H9 (cell line): ENCODE data around the gene PGM2. TPM values are rescaled to one million over a fixed set of nuclear protein-coding genes. Genes with fewer than 3 reads are reported as not detected.
A peak's percentile ranks its signal among the peaks of the same experiment; 100 is the strongest.

Experiments
- DNase-seq: peaks from one replicate; pipeline ENCODE4 v3.0.0-alpha.2; 2017
- H2AFZ ChIP-seq: one replicate; pipeline ENCODE4 v1.6.1; 2013; ENCODE audit warnings: mild to moderate bottlenecking, low read length, control low read depth, moderate library complexity
- H2AK5ac ChIP-seq: 2 replicates; pipeline ENCODE4 v1.6.1; 2013; ENCODE audit warnings: low read length, control low read depth, mixed read lengths; ENCODE audit not compliant: insufficient read length
- H2BK120ac ChIP-seq: one replicate; pipeline ENCODE4 v1.6.1; 2013; ENCODE audit warnings: low read depth, mild to moderate bottlenecking, low read length, control low read depth, inconsistent platforms; ENCODE audit not compliant: poor library complexity, severe bottlenecking
- H2BK12ac ChIP-seq: 2 replicates; pipeline ENCODE4 v1.6.1; 2013; ENCODE audit warnings: low read length, control low read depth, mixed read lengths, low read depth; ENCODE audit not compliant: insufficient read length
- H2BK15ac ChIP-seq: 2 replicates; pipeline ENCODE4 v1.6.1; 2013; ENCODE audit warnings: low read depth, low read length, control low read depth
- H2BK20ac ChIP-seq: one replicate; pipeline ENCODE4 v1.6.1; 2013; ENCODE audit warnings: low read depth, mild to moderate bottlenecking, low read length, control low read depth, inconsistent platforms; ENCODE audit not compliant: poor library complexity, severe bottlenecking
- H2BK5ac ChIP-seq: 2 replicates; pipeline ENCODE4 v1.6.1; 2013; ENCODE audit warnings: low read length, control low read depth, mixed read lengths; ENCODE audit not compliant: insufficient read length
- H3K14ac ChIP-seq: 2 replicates; pipeline ENCODE4 v1.6.1; 2013; ENCODE audit warnings: low read length, control low read depth; ENCODE audit not compliant: insufficient read depth
- H3K18ac ChIP-seq: 2 replicates; pipeline ENCODE4 v1.6.1; 2013; ENCODE audit warnings: low read depth, mild to moderate bottlenecking, mixed read lengths, low read length, control low read depth; ENCODE audit not compliant: insufficient read length
- H3K23ac ChIP-seq: 2 replicates; pipeline ENCODE4 v1.6.1; 2013; ENCODE audit warnings: low read length, control low read depth, mixed read lengths, low read depth; ENCODE audit not compliant: insufficient read length
- H3K23me2 ChIP-seq: 2 replicates; pipeline ENCODE4 v1.6.1; 2013; ENCODE audit warnings: low read depth, mild to moderate bottlenecking, mixed read lengths, low read length, control low read depth; ENCODE audit not compliant: insufficient read length, poor library complexity, severe bottlenecking
- H3K27ac ChIP-seq: 2 replicates; pipeline ENCODE4 v1.5.1; 2013; ENCODE audit warnings: low read length, control low read depth, mixed read lengths, low read depth; ENCODE audit not compliant: insufficient read length
- H3K27me3 ChIP-seq: 2 replicates; pipeline ENCODE4 v1.6.1; 2013; ENCODE audit warnings: low read length, control low read depth, inconsistent platforms; ENCODE audit not compliant: insufficient read depth
- H3K4ac ChIP-seq: 2 replicates; pipeline ENCODE4 v1.6.1; 2013; ENCODE audit warnings: low read depth, mild to moderate bottlenecking, control low read depth, inconsistent platforms, low read length, moderate library complexity
- H3K4me1 ChIP-seq: 2 replicates; pipeline ENCODE4 v1.6.1; 2013; ENCODE audit warnings: low read length, control low read depth, inconsistent platforms; ENCODE audit not compliant: insufficient read depth
- H3K4me2 ChIP-seq: 2 replicates; pipeline ENCODE4 v1.6.1; 2013; ENCODE audit warnings: low read length, control low read depth, mixed read lengths; ENCODE audit not compliant: insufficient read length, insufficient read depth
- H3K56ac ChIP-seq: 2 replicates; pipeline ENCODE4 v1.6.1; 2013; ENCODE audit warnings: low read depth, mild to moderate bottlenecking, mixed read lengths, low read length, control low read depth; ENCODE audit not compliant: insufficient read length
- H3K79me1 ChIP-seq: 2 replicates; pipeline ENCODE4 v1.6.1; 2013; ENCODE audit warnings: low read depth, mild to moderate bottlenecking, moderate library complexity, low read length, control low read depth, inconsistent platforms; ENCODE audit not compliant: insufficient read depth, poor library complexity, severe bottlenecking
- H3K79me2 ChIP-seq: 2 replicates; pipeline ENCODE4 v1.6.1; 2013; ENCODE audit warnings: low read length, control low read depth, inconsistent platforms; ENCODE audit not compliant: insufficient read depth
- H3K9ac ChIP-seq: 2 replicates; pipeline ENCODE4 v1.6.1; 2013; ENCODE audit warnings: low read length, control low read depth, mixed read lengths; ENCODE audit not compliant: insufficient read length; ENCODE audit errors: extremely low read depth
- H3K9me3 ChIP-seq: one replicate; pipeline ENCODE4 v1.6.1; 2013; ENCODE audit warnings: low read depth, low read length, inconsistent platforms; ENCODE audit not compliant: control insufficient read depth
- H3T11ph ChIP-seq: one replicate; pipeline ENCODE4 v1.6.1; 2013; ENCODE audit warnings: mild to moderate bottlenecking, low read length, control low read depth, inconsistent platforms
- H4K20me1 ChIP-seq: one replicate; pipeline ENCODE4 v1.6.1; 2013; ENCODE audit not compliant: control insufficient read depth, insufficient read length, insufficient read depth
- H4K5ac ChIP-seq: 2 replicates; pipeline ENCODE4 v1.6.1; 2013; ENCODE audit warnings: low read depth, mild to moderate bottlenecking, mixed read lengths, low read length, control low read depth; ENCODE audit not compliant: insufficient read length
- H4K8ac ChIP-seq: replicated peaks from 2 replicates; pipeline ENCODE4 v1.6.1; 2013; ENCODE audit warnings: low read length, control low read depth, mixed read lengths, low read depth; ENCODE audit not compliant: insufficient read length
- H4K91ac ChIP-seq: 2 replicates; pipeline ENCODE4 v1.6.1; 2013; ENCODE audit warnings: low read depth, mild to moderate bottlenecking, moderate library complexity, mixed read lengths, low read length, control low read depth; ENCODE audit not compliant: insufficient read length
- H3K27ac Mint-ChIP-seq, 3 experiments: 2 replicates in 2 of 3; 3 replicates in 1 of 3; pipeline ENCODE4 v1.8.0; 2020 to 2021; ENCODE audit warnings: mixed read lengths in 3 of 3, mild to moderate bottlenecking in 1 of 3, moderate library complexity in 1 of 3
- H3K27me3 Mint-ChIP-seq: 2 replicates; pipeline ENCODE4 v1.8.0; 2021; ENCODE audit warnings: low read depth, mild to moderate bottlenecking, moderate library complexity, mixed read lengths
- H3K36me3 Mint-ChIP-seq, 3 experiments: 2 replicates in 2 of 3; 3 replicates in 1 of 3; pipeline ENCODE4 v1.8.0; 2020 to 2021; ENCODE audit warnings: low read depth in 3 of 3, mixed read lengths in 3 of 3; ENCODE audit not compliant: insufficient read depth in 1 of 3
- H3K4me1 Mint-ChIP-seq, 2 experiments: 2 replicates each; pipeline ENCODE4 v1.8.0; 2020; ENCODE audit warnings: mixed read lengths in 2 of 2
- H3K4me3 Mint-ChIP-seq, 2 experiments: 2 replicates in 1 of 2; 3 replicates in 1 of 2; pipeline ENCODE4 v1.8.0; 2020 to 2021; ENCODE audit warnings: mild to moderate bottlenecking in 2 of 2, mixed read lengths in 2 of 2, moderate library complexity in 1 of 2
- H3K9me3 Mint-ChIP-seq, 2 experiments: 2 replicates in 1 of 2; 3 replicates in 1 of 2; pipeline ENCODE4 v1.8.0; 2020; ENCODE audit warnings: mild to moderate bottlenecking in 2 of 2, mixed read lengths in 2 of 2, moderate library complexity in 1 of 2
- CTCF ChIP-seq: fragments of 200-600 bp; sonication (generic); conservative IDR thresholded peaks from 3 replicates; pipeline ENCODE4 v1.8.0; 2021; ENCODE audit warnings: antibody characterized with exemption, mild to moderate bottlenecking
- WGBS: extraction: QIAGEN DNeasy Blood & Tissue Kit; methylation state at CpG from one replicate; pipeline ENCODE4 v1.1.7; 2013; ENCODE audit warnings: missing lambda C conversion rate, low lambda C conversion rate, mixed read lengths; ENCODE audit not compliant: insufficient read length; ENCODE audit errors: extremely low coverage; 5-methylcytosine and 5-hydroxymethylcytosine counted together
- total RNA-seq: library from RNA; stranded (reverse); gene quantifications from 2 replicates; pipeline ENCODE4 v1.2.1, GENCODE V29; 2021

PGM2 gene
- total RNA-seq, 1 experiment from 2014 or later = 26.6 TPM

- peak; percentile 49 for DNase-seq
- Histone ChIP-seq H3K56ac (no peak overlapping the region), H4K5ac (no peak overlapping the region), H3K27ac (no peak overlapping the region), H3K27me3 (peaks cover 15% of the 10 kb centered on the region), H2BK5ac (no peak overlapping the region), H3K9me3 (no peaks in the 10 kb centered on the region), H3K18ac (no peak overlapping the region), H3K9ac (no peak overlapping the region), H4K91ac (no peak overlapping the region), H3K23me2 (peaks cover 9% of the 10 kb centered on the region), H2AK5ac (no peak overlapping the region), H4K8ac (no peak overlapping the region), H4K20me1 (no peaks in the 10 kb centered on the region), H2BK120ac (no peak overlapping the region), H2BK15ac (no peak overlapping the region), H3K4me1 (no peaks in the 10 kb centered on the region), H3K79me1 (no peaks in the 10 kb centered on the region), H3K79me2 (no peaks in the 10 kb centered on the region), H2AFZ (no peak overlapping the region), H3K4ac (no peak overlapping the region), H2BK12ac (no peak overlapping the region), H3K4me2 (peak overlapping the region; percentile 71), H2BK20ac (no peak overlapping the region), H3K14ac (no peak overlapping the region), H3K23ac (no peak overlapping the region), H3T11ph (no peak overlapping the region)
- Mint-ChIP-seq H3K27ac (no peak overlapping the region), H3K36me3 (no peaks in the 10 kb centered on the region; a peak in 1 of 7 replicates), H3K4me1 (peaks cover 11 to 12% of the 10 kb centered on the region in 2 experiments), H3K4me3 (peak overlapping the region; percentile 66 to 83), H3K27me3 (peaks cover 84% of the 10 kb centered on the region), H3K9me3 (no peaks in the 10 kb centered on the region; a peak in 1 of 5 replicates)
- WGBS = no CpG with 5 or more reads among the region's 63 CpGs
- TF ChIP-seq CTCF = no peak
These were observed 63.6 kb downstream of the PGM2 start for GRCh38 chr4:37889849-37890800.
